Measurements from ENCODE around the gene CHPF.
A peak's percentile ranks its signal among the peaks of the same experiment; 100 is the strongest.

Gene CHPF

GRCh38 chr2:219543596-219544358 is at the start of gene CHPF, which contains the start of gene TMEM198:
Gene CHPF (minus strand): TSS chr2:219543809. CDS start chr2:219543538, 271 bp downstream.
Gene TMEM198 (plus strand): TSS chr2:219544028. CDS start chr2:219544728, 700 bp downstream.
- Histone ChIP-seq H3K4me1 (ENCODE audit: control insufficient read depth, insufficient read depth, low read length, unreplicated experiment) (peaks cover 8% of the 10 kb centered on the region), H3K27ac (ENCODE audit: low read depth, low read length) (peak within 1 kb of the TSS; percentile 53), H3K79me2 (ENCODE audit: control insufficient read depth, insufficient read depth, low read length, unreplicated experiment) (peaks cover 6% of the 10 kb centered on the region), H3K4me3 (ENCODE audit: low read depth, low read length) (peak within 1 kb of the TSS; percentile 79), H3K36me3 (ENCODE audit: insufficient read depth, low read length) (0 out of 2 replicates have a peak, but pooled peaks cover 8% of the 10 kb centered on the region), H3K27me3 (ENCODE audit: insufficient read depth, low read length) (no peaks in the 10 kb centered on the region), H2AFZ (ENCODE audit: low read length, unreplicated experiment) (peak within 1 kb of the TSS; percentile 58)

- Histone ChIP-seq H3K36me3 (ENCODE audit: insufficient read depth, low read length) (no peaks in the 10 kb centered on the region), H3K4me3 (ENCODE audit: low read depth, low read length) (no peak overlapping the region), H3K79me2 (ENCODE audit: control insufficient read depth, insufficient read depth, low read length, unreplicated experiment) (no peaks in the 10 kb centered on the region), H3K27ac (ENCODE audit: low read depth, low read length) (no peak overlapping the region), H3K4me1 (ENCODE audit: control insufficient read depth, insufficient read depth, low read length, unreplicated experiment) (peaks cover 5% of the 10 kb centered on the region), H2AFZ (ENCODE audit: low read length, unreplicated experiment) (no peak overlapping the region), H3K27me3 (ENCODE audit: insufficient read depth, low read length) (no peaks in the 10 kb centered on the region)
Measured at GRCh38 chr2:219593154-219593553, 49.5 kb upstream of the CHPF start.

- Histone ChIP-seq H2AFZ (ENCODE audit: low read length, unreplicated experiment) (no peak overlapping the region), H3K36me3 (ENCODE audit: insufficient read depth, low read length) (no peaks in the 10 kb centered on the region), H3K4me1 (ENCODE audit: control insufficient read depth, insufficient read depth, low read length, unreplicated experiment) (peaks cover 5% of the 10 kb centered on the region), H3K79me2 (ENCODE audit: control insufficient read depth, insufficient read depth, low read length, unreplicated experiment) (no peaks in the 10 kb centered on the region), H3K27me3 (ENCODE audit: insufficient read depth, low read length) (no peaks in the 10 kb centered on the region), H3K4me3 (ENCODE audit: low read depth, low read length) (no peak overlapping the region), H3K27ac (ENCODE audit: low read depth, low read length) (no peak overlapping the region)
Measured at GRCh38 chr2:219592736-219593135, 49.1 kb upstream of the CHPF start.

DNA sequence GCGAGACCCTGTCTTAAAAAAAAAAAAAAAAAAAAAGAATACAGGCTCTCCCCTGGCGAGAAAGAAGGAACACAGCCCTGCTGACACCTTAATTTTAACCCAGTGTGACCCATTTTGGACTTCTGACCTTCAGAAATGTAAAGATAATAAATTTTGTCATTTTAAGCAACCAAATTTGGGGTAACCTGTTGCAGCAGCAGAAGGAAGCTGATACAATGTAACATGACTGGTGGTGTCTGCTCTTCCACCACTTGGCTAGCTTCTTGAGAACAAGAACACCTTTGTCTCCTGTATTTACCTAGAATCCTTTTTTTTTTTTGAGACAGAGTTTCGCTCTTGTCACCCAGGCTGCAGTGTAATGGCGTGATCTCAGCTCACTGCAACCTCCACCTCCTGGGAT is 47.5 kb upstream of the CHPF start:
- Histone ChIP-seq H2AFZ (ENCODE audit: low read length, unreplicated experiment) (no peak overlapping the region), H3K27ac (ENCODE audit: low read depth, low read length) (no peak overlapping the region), H3K79me2 (ENCODE audit: control insufficient read depth, insufficient read depth, low read length, unreplicated experiment) (no peaks in the 10 kb centered on the region), H3K36me3 (ENCODE audit: insufficient read depth, low read length) (no peaks in the 10 kb centered on the region), H3K27me3 (ENCODE audit: insufficient read depth, low read length) (peaks cover 2% of the 10 kb centered on the region; the same call in 1 of the 2 replicates), H3K4me1 (ENCODE audit: control insufficient read depth, insufficient read depth, low read length, unreplicated experiment) (no peaks in the 10 kb centered on the region), H3K4me3 (ENCODE audit: low read depth, low read length) (no peak overlapping the region)

DNA sequence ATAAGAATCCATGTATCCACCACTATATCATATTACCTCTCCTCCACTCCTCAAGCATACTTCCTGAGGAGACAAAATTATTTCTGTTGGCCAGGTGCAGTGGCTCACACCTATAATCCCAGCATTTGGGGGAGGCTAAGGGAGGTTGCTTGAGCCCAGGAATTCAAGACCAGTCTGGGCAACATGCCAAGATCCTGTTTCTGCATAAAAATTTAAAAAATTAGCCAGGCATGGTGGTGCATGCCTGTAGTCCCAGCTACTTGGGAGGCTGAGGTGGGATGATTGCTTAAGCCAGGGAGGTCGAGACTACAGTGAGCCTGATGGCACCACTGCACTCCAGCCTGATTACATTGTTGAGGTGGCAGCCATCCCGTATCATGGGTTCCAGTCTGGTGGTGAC is 37.7 kb upstream of the CHPF start:
- Histone ChIP-seq H3K27me3 (ENCODE audit: insufficient read depth, low read length) (peaks cover 11% of the 10 kb centered on the region; the same call in 1 of the 2 replicates), H3K36me3 (ENCODE audit: insufficient read depth, low read length) (no peaks in the 10 kb centered on the region), H3K4me1 (ENCODE audit: control insufficient read depth, insufficient read depth, low read length, unreplicated experiment) (no peaks in the 10 kb centered on the region), H3K4me3 (ENCODE audit: low read depth, low read length) (no peak overlapping the region), H3K27ac (ENCODE audit: low read depth, low read length) (no peak overlapping the region), H3K79me2 (ENCODE audit: control insufficient read depth, insufficient read depth, low read length, unreplicated experiment) (no peaks in the 10 kb centered on the region), H2AFZ (ENCODE audit: low read length, unreplicated experiment) (no peak overlapping the region)

- Histone ChIP-seq H2AFZ (ENCODE audit: low read length, unreplicated experiment) (peak overlapping the region; percentile 77), H3K36me3 (ENCODE audit: insufficient read depth, low read length) (no peaks in the 10 kb centered on the region)
Measured at GRCh38 chr2:219578811-219579613, 35.4 kb upstream of the CHPF start.

GRCh38 chr2:219576505-219577388 is 33.1 kb upstream of the CHPF start:
- Histone ChIP-seq H3K79me2 (ENCODE audit: control insufficient read depth, insufficient read depth, low read length, unreplicated experiment) (no peaks in the 10 kb centered on the region), H3K36me3 (ENCODE audit: insufficient read depth, low read length) (no peaks in the 10 kb centered on the region), H3K4me3 (ENCODE audit: low read depth, low read length) (no peak overlapping the region), H3K27me3 (ENCODE audit: insufficient read depth, low read length) (peaks cover 4% of the 10 kb centered on the region; the same call in 1 of the 2 replicates), H2AFZ (ENCODE audit: low read length, unreplicated experiment) (no peak overlapping the region), H3K4me1 (ENCODE audit: control insufficient read depth, insufficient read depth, low read length, unreplicated experiment) (peaks cover 3% of the 10 kb centered on the region), H3K27ac (ENCODE audit: low read depth, low read length) (no peak overlapping the region)

More at GRCh38 chr2:219578811-219579613, 35.4 kb upstream of the CHPF start:
- Histone ChIP-seq H3K27me3 (ENCODE audit: insufficient read depth, low read length) (peaks cover 4% of the 10 kb centered on the region; the same call in 1 of the 2 replicates), H3K4me1 (ENCODE audit: control insufficient read depth, insufficient read depth, low read length, unreplicated experiment) (no peaks in the 10 kb centered on the region), H3K4me3 (ENCODE audit: low read depth, low read length) (no peak overlapping the region), H3K27ac (ENCODE audit: low read depth, low read length) (no peak overlapping the region), H3K79me2 (ENCODE audit: control insufficient read depth, insufficient read depth, low read length, unreplicated experiment) (no peaks in the 10 kb centered on the region)

DNA sequence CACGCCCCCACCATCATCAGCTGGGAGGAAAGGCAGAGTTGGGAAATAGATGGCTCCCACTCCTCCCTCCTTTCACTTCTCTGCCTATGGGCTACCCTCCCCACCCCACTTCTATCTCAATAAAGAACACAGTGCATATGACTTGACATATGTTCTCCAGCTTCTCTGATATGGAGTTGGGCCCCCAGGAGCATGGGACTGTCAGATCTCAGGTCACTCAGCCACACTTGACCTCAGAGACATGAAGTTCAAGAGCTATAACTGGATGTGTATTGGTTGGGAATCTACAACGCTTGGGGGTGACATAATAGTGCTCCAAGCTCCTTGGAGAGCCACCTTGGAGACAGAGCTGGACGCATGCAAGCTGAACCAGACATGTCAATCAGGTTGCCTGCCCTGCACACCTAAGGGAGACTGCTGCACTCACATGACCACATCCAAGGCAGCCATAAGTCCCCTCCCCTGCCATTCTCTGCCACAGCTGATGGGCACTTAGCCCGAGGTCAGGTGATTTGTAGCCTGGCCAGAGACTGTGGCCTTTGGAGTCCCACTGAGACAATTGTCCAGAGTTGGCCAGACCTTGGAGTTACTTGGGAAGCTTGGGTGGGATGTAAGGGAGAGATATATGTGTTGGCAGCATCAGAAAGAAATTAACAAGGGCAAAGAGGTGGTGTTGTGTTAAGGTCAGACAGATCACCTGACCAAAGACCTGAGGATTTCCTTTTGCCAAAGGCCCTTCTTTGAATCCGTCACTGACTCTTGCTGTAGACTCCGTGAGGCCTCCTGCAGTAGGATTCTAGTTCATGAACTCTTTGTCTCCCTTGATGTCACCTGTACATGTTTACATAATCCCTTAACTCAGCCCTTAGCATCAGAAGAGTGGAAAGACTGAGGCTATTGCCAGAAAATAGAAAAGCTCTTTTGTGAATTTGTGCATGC is 32.2 kb upstream of the CHPF start:
- Histone ChIP-seq H3K27me3 (ENCODE audit: insufficient read depth, low read length) (peaks cover 4% of the 10 kb centered on the region; the same call in 1 of the 2 replicates), H3K4me3 (ENCODE audit: low read depth, low read length) (no peak overlapping the region), H3K4me1 (ENCODE audit: control insufficient read depth, insufficient read depth, low read length, unreplicated experiment) (peaks cover 7% of the 10 kb centered on the region), H2AFZ (ENCODE audit: low read length, unreplicated experiment) (no peak overlapping the region), H3K27ac (ENCODE audit: low read depth, low read length) (no peak overlapping the region), H3K36me3 (ENCODE audit: insufficient read depth, low read length) (no peaks in the 10 kb centered on the region), H3K79me2 (ENCODE audit: control insufficient read depth, insufficient read depth, low read length, unreplicated experiment) (no peaks in the 10 kb centered on the region)

DNA sequence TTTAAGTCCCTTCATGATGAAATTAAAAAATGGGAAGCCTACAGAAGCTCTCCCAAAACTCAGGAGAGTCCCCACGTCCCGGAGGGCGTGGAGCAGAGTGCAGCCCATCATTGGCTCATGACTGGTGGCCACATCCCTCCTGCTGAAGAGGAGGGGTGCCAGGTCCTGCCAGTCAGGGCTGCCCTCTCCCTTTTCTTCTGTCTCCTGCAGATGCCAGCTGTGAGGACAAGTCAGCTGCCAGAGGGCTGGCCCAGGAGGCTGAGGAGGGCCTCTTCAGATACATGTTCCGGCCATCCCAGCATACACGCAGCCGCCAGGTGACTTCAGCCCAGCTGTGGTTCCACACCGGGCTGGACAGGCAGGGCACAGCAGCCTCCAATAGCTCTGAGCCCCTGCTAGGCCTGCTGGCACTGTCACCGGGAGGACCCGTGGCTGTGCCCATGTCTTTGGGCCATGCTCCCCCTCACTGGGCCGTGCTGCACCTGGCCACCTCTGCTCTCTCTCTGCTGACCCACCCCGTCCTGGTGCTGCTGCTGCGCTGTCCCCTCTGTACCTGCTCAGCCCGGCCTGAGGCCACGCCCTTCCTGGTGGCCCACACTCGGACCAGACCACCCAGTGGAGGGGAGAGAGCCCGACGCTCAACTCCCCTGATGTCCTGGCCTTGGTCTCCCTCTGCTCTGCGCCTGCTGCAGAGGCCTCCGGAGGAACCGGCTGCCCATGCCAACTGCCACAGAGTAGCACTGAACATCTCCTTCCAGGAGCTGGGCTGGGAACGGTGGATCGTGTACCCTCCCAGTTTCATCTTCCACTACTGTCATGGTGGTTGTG is 31.1 kb upstream of the CHPF start:
- peaks cover 12% of the 10 kb centered on the region for H3K4me1 ChIP-seq (ENCODE audit: control insufficient read depth, insufficient read depth, low read length, unreplicated experiment)
- peaks cover 4% of the 10 kb centered on the region; the same call in 1 of the 2 replicates for H3K27me3 ChIP-seq (ENCODE audit: insufficient read depth, low read length)
- H2AFZ ChIP-seq (ENCODE audit: low read length, unreplicated experiment), result no peak overlapping the region
- H3K79me2 ChIP-seq (ENCODE audit: control insufficient read depth, insufficient read depth, low read length, unreplicated experiment), result peaks cover 3% of the 10 kb centered on the region
- H3K4me3 ChIP-seq (ENCODE audit: low read depth, low read length), result no peak overlapping the region
- H3K36me3 ChIP-seq (ENCODE audit: insufficient read depth, low read length), result no peaks in the 10 kb centered on the region
- no peak overlapping the region for H3K27ac ChIP-seq (ENCODE audit: low read depth, low read length)
